Naive B cell (primary cell): ENCODE data around the gene GABRR3. TPM values are rescaled to one million over a fixed set of nuclear protein-coding genes. Genes with fewer than 3 reads are reported as not detected.

ENCODE experiments used
- ATAC-seq, 2 donors: fragments of 150-1000 bp; cut with Tn5 transposase; 2 replicates each; pipeline ENCODE4 v1.10.0; 2021; ENCODE audit warnings: low read depth in 2 of 2, mild to moderate bottlenecking in 2 of 2, moderate library complexity in 2 of 2
- DNase-seq: peaks from one replicate; pipeline ENCODE4 v3.0.0; 2022
- H3K27ac Mint-ChIP-seq, 6 donors: one replicate each; pipeline ENCODE4 v1.8.0; 2020 to 2022; ENCODE audit warnings: mild to moderate bottlenecking in 6 of 6, mixed read lengths in 6 of 6, moderate library complexity in 5 of 6, inconsistent platforms in 2 of 6
- H3K27me3 Mint-ChIP-seq, 3 donors: one replicate each; pipeline ENCODE4 v1.8.0; 2021 to 2022; ENCODE audit warnings: mixed read lengths in 3 of 3, mild to moderate bottlenecking in 1 of 3
- H3K36me3 Mint-ChIP-seq, 2 donors: one replicate each; pipeline ENCODE4 v1.8.0; 2020 to 2022; ENCODE audit warnings: mixed read lengths in 2 of 2, inconsistent platforms in 1 of 2, mild to moderate bottlenecking in 1 of 2
- H3K4me1 Mint-ChIP-seq, 3 donors: one replicate each; pipeline ENCODE4 v1.8.0; 2020 to 2022; ENCODE audit warnings: mixed read lengths in 3 of 3, inconsistent platforms in 1 of 3, mild to moderate bottlenecking in 1 of 3, moderate library complexity in 1 of 3
- H3K4me3 Mint-ChIP-seq, 8 donors: one replicate each; pipeline ENCODE4 v1.8.0; 2020 to 2022; ENCODE audit warnings: mild to moderate bottlenecking in 8 of 8, mixed read lengths in 8 of 8, moderate library complexity in 8 of 8, inconsistent platforms in 2 of 8
- H3K9me3 Mint-ChIP-seq, 7 donors: one replicate each; pipeline ENCODE4 v1.8.0; 2020 to 2022; ENCODE audit warnings: mixed read lengths in 7 of 7, mild to moderate bottlenecking in 5 of 7, inconsistent platforms in 2 of 7, moderate library complexity in 1 of 7
- polyA plus RNA-seq, 6 donors: library from polyadenylated mRNA; unstranded; fragments of 300-500 nt; fragmentation: Illumina TruSeq; gene quantifications; one replicate each; pipeline ENCODE4 v1.2.3, GENCODE V29; 2021; ENCODE audit warnings: low read depth in 6 of 6

Gene GABRR3
- polyA plus RNA-seq, 6 donors from 2014 or later = not detected

DNA sequence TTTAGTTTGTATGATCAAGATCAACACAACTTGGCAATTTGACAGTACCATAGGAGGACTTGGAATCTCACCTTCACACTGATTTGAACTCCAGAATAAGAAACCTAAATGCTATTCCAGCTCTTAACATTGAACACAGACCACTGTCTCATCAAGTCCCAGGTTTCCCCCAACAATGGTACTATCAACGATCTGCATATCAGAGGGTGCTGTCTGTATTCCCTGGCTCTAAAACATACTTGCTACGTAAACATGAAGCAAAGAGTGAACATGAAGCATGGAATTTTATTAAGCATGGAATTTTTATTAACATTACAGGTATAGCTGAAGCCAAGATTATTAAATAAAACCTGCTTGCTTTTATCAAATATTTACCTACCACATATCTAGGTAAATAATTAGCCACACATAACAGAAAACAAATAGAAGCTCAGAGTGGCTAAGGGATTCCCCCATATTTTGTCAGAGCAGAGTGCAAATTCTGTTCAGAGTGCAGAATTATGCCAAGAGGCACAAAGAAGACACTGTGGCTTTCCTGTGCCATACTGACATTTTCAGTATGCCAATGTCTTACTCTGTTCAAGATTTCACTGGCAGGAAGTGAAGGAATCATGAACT, 40.7 kb downstream of the GABRR3 start:
- H3K4me1 Mint-ChIP-seq = peaks cover 0 to 2% (median 0%) of the 10 kb centered on the region in 3 donors
- DNase-seq = no peak

GRCh38 chr3:97993526-97993925, 41.6 kb downstream of the GABRR3 start:
- H3K4me3 Mint-ChIP-seq = no peak overlapping the region
- H3K27me3 Mint-ChIP-seq = peaks cover 0 to 9% (median 0%) of the 10 kb centered on the region in 3 donors
- ATAC-seq (no peak), DNase-seq (no peak)
- no peak overlapping the region for H3K27ac Mint-ChIP-seq
- no peaks in the 10 kb centered on the region for H3K9me3 Mint-ChIP-seq
- H3K36me3 Mint-ChIP-seq = no peaks in the 10 kb centered on the region
- H3K4me1 Mint-ChIP-seq = peaks cover 0 to 2% (median 0%) of the 10 kb centered on the region in 3 donors

More for the DNA sequence above, 40.7 kb downstream of the GABRR3 start:
- peaks cover 0 to 9% (median 0%) of the 10 kb centered on the region in 3 donors for H3K27me3 Mint-ChIP-seq
- H3K36me3 Mint-ChIP-seq = no peaks in the 10 kb centered on the region
- no peak overlapping the region for H3K27ac Mint-ChIP-seq
- no peak overlapping the region for H3K4me3 Mint-ChIP-seq
- no peaks in the 10 kb centered on the region for H3K9me3 Mint-ChIP-seq
- no peak for ATAC-seq

DNA sequence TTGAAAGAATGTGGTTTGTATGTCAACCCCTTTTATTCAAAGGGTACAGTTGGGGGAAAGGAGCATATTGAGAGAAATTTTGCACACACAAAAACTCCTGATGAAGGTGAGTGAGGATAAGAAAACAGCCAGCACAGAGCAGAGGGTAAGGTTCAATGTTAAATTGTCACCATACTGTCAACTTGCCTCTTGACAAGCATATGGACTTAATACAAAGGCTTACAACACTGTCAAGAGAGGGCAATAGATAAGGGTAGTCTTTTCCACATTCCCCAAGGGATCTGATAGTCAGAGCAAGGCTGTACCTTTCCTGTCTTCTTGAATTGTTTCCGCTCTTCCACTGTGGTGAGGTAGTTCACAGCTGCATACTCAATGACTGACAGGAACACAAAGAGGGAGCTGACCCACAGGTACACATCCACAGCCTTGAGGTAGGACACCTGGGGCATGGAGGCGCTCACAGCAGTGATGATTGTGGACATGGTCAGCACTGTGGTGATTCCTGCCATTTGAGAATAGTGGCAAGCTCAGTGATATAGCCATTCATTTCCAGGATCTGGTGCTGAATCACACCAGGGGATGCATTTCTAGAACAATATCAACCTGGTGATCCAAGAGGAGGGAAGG, 42.5 kb downstream of the GABRR3 start:
- Mint-ChIP-seq H3K36me3 (no peaks in the 10 kb centered on the region), H3K27me3 (peaks cover 0 to 9% (median 0%) of the 10 kb centered on the region in 3 donors), H3K4me3 (no peak overlapping the region), H3K27ac (no peak overlapping the region), H3K9me3 (peaks cover 0 to 4% (median 0%) of the 10 kb centered on the region in 7 donors), H3K4me1 (peaks cover 0 to 2% (median 0%) of the 10 kb centered on the region in 3 donors)
- DNase-seq (no peak), ATAC-seq (no peak)

- H3K36me3 Mint-ChIP-seq = no peaks in the 10 kb centered on the region
- no peak overlapping the region for H3K27ac Mint-ChIP-seq
- H3K9me3 Mint-ChIP-seq = peaks cover 0 to 4% (median 0%) of the 10 kb centered on the region in 7 donors
- H3K4me3 Mint-ChIP-seq = no peak overlapping the region
- H3K4me1 Mint-ChIP-seq = no peaks in the 10 kb centered on the region
- ATAC-seq (no peak), DNase-seq (no peak)
- H3K27me3 Mint-ChIP-seq = peaks cover 0 to 9% (median 0%) of the 10 kb centered on the region in 3 donors
Observed at GRCh38 chr3:97991293-97991682, 43.8 kb downstream of the GABRR3 start.

- peak overlapping the region in 1 of 8 donors; percentile 3 for H3K4me3 Mint-ChIP-seq
- peaks cover 0 to 9% (median 0%) of the 10 kb centered on the region in 3 donors for H3K27me3 Mint-ChIP-seq
- peaks cover 0 to 4% (median 0%) of the 10 kb centered on the region in 7 donors for H3K9me3 Mint-ChIP-seq
- DNase-seq (no peak), ATAC-seq (no peak)
- no peak overlapping the region for H3K27ac Mint-ChIP-seq
- H3K4me1 Mint-ChIP-seq = no peaks in the 10 kb centered on the region
- H3K36me3 Mint-ChIP-seq = no peaks in the 10 kb centered on the region
Observed at GRCh38 chr3:97990624-97991292, 44.4 kb downstream of the GABRR3 start.

DNA sequence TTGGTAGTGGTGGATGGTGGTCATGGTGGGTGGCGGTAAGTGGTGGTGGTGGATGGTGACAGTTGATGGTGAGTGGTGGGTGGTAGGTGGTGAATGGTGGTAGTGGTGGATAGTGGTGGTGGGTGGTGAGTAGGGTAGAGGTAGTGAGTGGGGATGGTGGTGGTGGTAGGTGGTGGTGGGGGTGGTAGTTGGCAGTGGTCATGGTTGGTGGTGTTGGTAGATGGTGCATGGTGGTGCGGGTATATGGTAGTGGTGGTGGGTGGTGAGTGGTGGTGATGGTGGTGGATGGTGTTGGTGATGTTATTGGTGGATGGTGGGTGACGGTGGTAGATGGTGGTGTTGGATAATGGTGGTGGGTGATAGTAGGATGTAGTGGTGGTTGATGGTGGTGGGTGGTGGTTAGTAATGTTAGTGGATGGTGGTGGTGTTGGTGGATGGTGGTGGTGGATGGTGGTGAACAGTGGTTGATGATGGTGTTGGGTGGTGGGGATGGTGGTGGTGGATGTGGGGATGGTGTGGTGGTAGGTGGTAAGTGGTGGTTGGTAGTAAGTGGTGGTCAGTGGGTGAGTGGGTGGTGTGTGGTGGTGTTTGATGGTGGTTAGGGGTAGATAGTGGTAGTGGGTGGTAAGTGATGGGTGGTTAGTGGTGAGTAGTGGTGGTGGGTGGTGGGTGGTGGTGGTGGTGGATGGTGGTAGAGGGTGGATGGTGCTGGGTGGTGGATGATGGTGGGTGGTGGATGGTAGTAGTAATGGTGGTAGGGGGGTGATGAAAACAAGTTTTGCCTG, 46.1 kb downstream of the GABRR3 start:
- ATAC-seq (no peak), DNase-seq (no peak)
- H3K4me3 Mint-ChIP-seq = no peak overlapping the region
- no peaks in the 10 kb centered on the region for H3K4me1 Mint-ChIP-seq
- peaks cover 0 to 4% (median 0%) of the 10 kb centered on the region in 7 donors for H3K9me3 Mint-ChIP-seq
- H3K27ac Mint-ChIP-seq = no peak overlapping the region
- H3K36me3 Mint-ChIP-seq = no peaks in the 10 kb centered on the region
- peaks cover 0 to 7% (median 0%) of the 10 kb centered on the region in 3 donors for H3K27me3 Mint-ChIP-seq

GRCh38 chr3:97987306-97987705, 47.8 kb downstream of the GABRR3 start:
- no peaks in the 10 kb centered on the region for H3K36me3 Mint-ChIP-seq
- peaks cover 0 to 4% (median 0%) of the 10 kb centered on the region in 7 donors for H3K9me3 Mint-ChIP-seq
- H3K27ac Mint-ChIP-seq = no peak overlapping the region
- no peaks in the 10 kb centered on the region for H3K27me3 Mint-ChIP-seq
- H3K4me1 Mint-ChIP-seq = no peaks in the 10 kb centered on the region
- DNase-seq = no peak
- H3K4me3 Mint-ChIP-seq = no peak overlapping the region
- no peak for ATAC-seq

- ATAC-seq (no peak), DNase-seq (no peak)
- no peaks in the 10 kb centered on the region for H3K4me1 Mint-ChIP-seq
Observed at GRCh38 chr3:97983933-97984491, 51.1 kb downstream of the GABRR3 start.

DNA sequence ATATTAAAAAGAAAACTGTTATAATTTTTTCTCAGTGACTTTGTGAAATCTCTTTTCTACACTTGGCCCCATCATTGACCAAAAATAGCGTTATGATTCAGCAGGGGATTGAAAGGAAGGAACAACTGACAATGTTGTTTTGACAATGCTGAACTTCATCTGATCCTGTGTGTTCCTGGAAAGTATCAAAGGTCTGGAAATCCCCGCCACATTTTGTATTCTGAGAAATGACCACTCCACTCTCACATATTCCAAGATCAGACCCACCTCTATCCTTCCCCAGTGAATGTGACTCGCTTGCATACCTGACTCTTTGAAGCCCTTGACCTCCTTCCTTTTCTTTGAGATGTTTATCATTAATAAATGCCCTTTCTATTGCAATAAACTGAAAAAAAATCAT, 53.2 kb downstream of the GABRR3 start:
- no peaks in the 10 kb centered on the region for H3K36me3 Mint-ChIP-seq
- H3K27me3 Mint-ChIP-seq = no peaks in the 10 kb centered on the region
- H3K4me3 Mint-ChIP-seq = no peak overlapping the region
- no peaks in the 10 kb centered on the region for H3K4me1 Mint-ChIP-seq
- no peak for ATAC-seq
- no peak for DNase-seq
- no peaks in the 10 kb centered on the region for H3K9me3 Mint-ChIP-seq
- peak overlapping the region in 1 of 6 donors; percentile 70 for H3K27ac Mint-ChIP-seq

More at GRCh38 chr3:97983933-97984491, 51.1 kb downstream of the GABRR3 start:
- Mint-ChIP-seq H3K27ac (no peak overlapping the region), H3K9me3 (peaks cover 0 to 4% (median 0%) of the 10 kb centered on the region in 7 donors), H3K36me3 (no peaks in the 10 kb centered on the region), H3K4me3 (no peak overlapping the region), H3K27me3 (no peaks in the 10 kb centered on the region)

DNA sequence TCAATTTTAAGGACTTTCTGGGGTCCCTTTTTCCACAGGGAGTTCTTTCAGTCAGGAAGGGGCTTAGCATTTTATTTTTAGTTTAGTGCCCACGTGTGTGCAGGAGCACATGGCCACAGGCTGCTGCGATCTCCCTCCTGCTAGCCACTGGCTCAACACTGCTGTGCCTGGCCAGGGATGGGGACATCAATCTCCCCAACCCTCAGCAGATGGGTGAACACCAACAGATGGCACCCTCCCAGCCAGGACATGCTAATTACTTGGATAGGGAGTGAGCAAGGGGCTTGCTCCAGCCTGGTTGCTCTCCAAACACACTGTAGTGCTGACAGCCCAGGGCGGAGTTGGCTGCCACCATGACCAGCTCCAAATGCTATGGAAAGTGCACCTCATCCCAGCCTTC, 55.5 kb downstream of the GABRR3 start:
- ATAC-seq (no peak), DNase-seq (no peak)
- Mint-ChIP-seq H3K27me3 (no peaks in the 10 kb centered on the region), H3K27ac (no peak overlapping the region), H3K4me1 (peaks cover 0 to 5% (median 4%) of the 10 kb centered on the region in 3 donors), H3K36me3 (no peaks in the 10 kb centered on the region), H3K4me3 (no peak overlapping the region), H3K9me3 (no peaks in the 10 kb centered on the region)

DNA sequence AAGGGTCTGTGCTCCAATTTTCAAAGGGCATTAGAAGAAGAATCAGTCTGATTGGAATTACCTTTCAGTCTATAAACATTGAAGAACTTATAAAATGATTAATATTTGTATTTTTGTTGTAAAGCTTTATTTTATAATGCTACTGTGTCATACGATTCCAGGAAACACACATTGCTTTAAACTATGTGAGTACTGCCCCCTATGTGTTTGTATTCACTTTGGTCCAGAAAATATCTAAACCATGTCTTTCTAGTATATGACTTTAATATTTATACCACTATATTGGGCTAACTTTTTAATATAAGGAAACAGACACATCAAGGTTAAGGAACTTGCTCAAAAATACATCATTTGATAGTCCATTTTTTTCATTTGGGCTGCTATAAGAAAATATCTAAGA, 59.6 kb downstream of the GABRR3 start:
- H3K36me3 Mint-ChIP-seq = no peaks in the 10 kb centered on the region
- peaks cover 13 to 31% (median 20%) of the 10 kb centered on the region in 3 donors for H3K4me1 Mint-ChIP-seq
- H3K27ac Mint-ChIP-seq = no peak overlapping the region
- no peaks in the 10 kb centered on the region for H3K27me3 Mint-ChIP-seq
- H3K9me3 Mint-ChIP-seq = no peaks in the 10 kb centered on the region
- ATAC-seq (no peak), DNase-seq (no peak)
- H3K4me3 Mint-ChIP-seq = peak overlapping the region in 1 of 8 donors; percentile 65

GRCh38 chr3:97974996-97975395, 60.1 kb downstream of the GABRR3 start:
- DNase-seq = no peak
- no peaks in the 10 kb centered on the region for H3K36me3 Mint-ChIP-seq
- peak overlapping the region in 1 of 6 donors; percentile 43 for H3K27ac Mint-ChIP-seq
- no peaks in the 10 kb centered on the region for H3K9me3 Mint-ChIP-seq
- H3K4me3 Mint-ChIP-seq = peak overlapping the region in 1 of 8 donors; percentile 65
- no peaks in the 10 kb centered on the region for H3K27me3 Mint-ChIP-seq
- no peak for ATAC-seq
- H3K4me1 Mint-ChIP-seq = peaks cover 17 to 36% (median 25%) of the 10 kb centered on the region in 3 donors

DNA sequence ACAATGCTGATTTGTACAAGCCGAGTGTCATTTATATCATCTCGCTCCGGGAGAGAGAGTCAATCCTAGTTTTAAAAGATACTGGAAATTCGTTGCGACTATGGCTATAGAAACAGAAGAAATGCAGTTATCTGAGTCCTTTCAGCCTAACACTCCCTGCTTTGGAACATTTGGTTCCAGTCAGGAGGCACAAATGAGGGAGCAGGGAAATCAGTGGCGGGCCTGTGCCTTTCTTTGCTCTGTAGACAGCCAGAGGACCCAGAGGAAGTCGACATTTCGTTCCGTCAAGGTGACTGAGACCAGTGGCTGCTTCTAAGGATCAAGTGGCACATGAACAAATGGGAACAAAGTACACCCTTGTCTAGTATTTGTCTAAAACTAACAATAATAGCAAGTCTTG, 62.1 kb downstream of the GABRR3 start:
- no peak for DNase-seq
- no peak for ATAC-seq
- Mint-ChIP-seq H3K4me1 (peaks cover 24 to 52% (median 44%) of the 10 kb centered on the region in 3 donors), H3K27me3 (no peaks in the 10 kb centered on the region), H3K4me3 (peak overlapping the region; percentile 70 to 90 (median 82)), H3K9me3 (no peaks in the 10 kb centered on the region), H3K27ac (peak overlapping the region in 5 of 6 donors; percentile 9 to 82 (median 59)), H3K36me3 (no peaks in the 10 kb centered on the region)
